ENCODE data around the gene GADL1.

The GADL1 gene

GRCh38 chr3:30694668-30695067 lies 199.8 kb downstream of the GADL1 start:
- no peak for DNase-seq (ENCODE audit: low read depth)

- DNase-seq (ENCODE audit: low read depth) = no peak
Measured at GRCh38 chr3:30694148-30694547, 200.3 kb downstream of the GADL1 start.

GRCh38 chr3:30693470-30694120 lies 200.9 kb downstream of the GADL1 start:
- no peak for DNase-seq (ENCODE audit: low read depth)

GRCh38 chr3:30692498-30693130 lies 201.8 kb downstream of the GADL1 start:
- no peak for DNase-seq (ENCODE audit: low read depth)

GRCh38 chr3:30691944-30692343 lies 202.5 kb downstream of the GADL1 start:
- no peak for DNase-seq (ENCODE audit: low read depth)

- DNase-seq (ENCODE audit: low read depth) = no peak
Measured at GRCh38 chr3:30691249-30691880, 203.1 kb downstream of the GADL1 start.

- DNase-seq (ENCODE audit: low read depth) = no peak
Measured at GRCh38 chr3:30690199-30690598, 204.3 kb downstream of the GADL1 start.

GRCh38 chr3:30688776-30689641 lies 205.5 kb downstream of the GADL1 start:
- no peak for DNase-seq (ENCODE audit: low read depth)

- DNase-seq (ENCODE audit: low read depth) = no peak
Measured at GRCh38 chr3:30687930-30688570, 206.4 kb downstream of the GADL1 start.

GRCh38 chr3:30686799-30687198 lies 207.7 kb downstream of the GADL1 start:
- DNase-seq (ENCODE audit: low read depth) = no peak

GRCh38 chr3:30686176-30686575 lies 208.3 kb downstream of the GADL1 start:
- no peak for DNase-seq (ENCODE audit: low read depth)

- DNase-seq (ENCODE audit: low read depth) = no peak
Measured at GRCh38 chr3:30685267-30685667, 209.2 kb downstream of the GADL1 start.

GRCh38 chr3:30684356-30684755 lies 210.1 kb downstream of the GADL1 start:
- no peak for DNase-seq (ENCODE audit: low read depth)

GRCh38 chr3:30683769-30684168 lies 210.7 kb downstream of the GADL1 start:
- DNase-seq (ENCODE audit: low read depth) = no peak

GRCh38 chr3:30682434-30683155 lies 211.9 kb downstream of the GADL1 start:
- no peak for DNase-seq (ENCODE audit: low read depth)

GRCh38 chr3:30681649-30682211 lies 212.7 kb downstream of the GADL1 start:
- no peak for DNase-seq (ENCODE audit: low read depth)

GRCh38 chr3:30680789-30681648 lies 213.4 kb downstream of the GADL1 start:
- DNase-seq (ENCODE audit: low read depth) = no peak

GRCh38 chr3:30679045-30679444 lies 215.4 kb downstream of the GADL1 start:
- no peak for DNase-seq (ENCODE audit: low read depth)

GRCh38 chr3:30677347-30677685 lies 217.1 kb downstream of the GADL1 start:
- no peak for DNase-seq (ENCODE audit: low read depth)

Measured in HS-27A (cell line).